SK-MEL-5 (cell line): ENCODE results near the gene ABLIM3. TPM values are rescaled to one million over a fixed set of nuclear protein-coding genes. Genes with fewer than 3 reads are reported as not detected.
A peak's percentile ranks its signal among the peaks of the same experiment; 100 is the strongest.

Experiments used
- DNase-seq: peaks from one replicate; pipeline ENCODE4 v3.0.0-alpha.2; 2016; ENCODE audit warnings: low read depth, low spot score
- in situ Hi-C: cut with HindIII; loops from 2 replicates; pipeline ENCODE4 v1.10.0; 2016; ENCODE audit warnings: low sequenced_read_pairs, high pct_unique_total_duplicates, low pct_unique_long_range_greater_than_20kb
- total RNA-seq: library from RNA; depleted of rRNA; stranded (reverse); fragments of >200 nt; shearing (Covaris generic); gene quantifications from 2 replicates; pipeline ENCODE4 v1.2.3, GENCODE V29; 2014

The ABLIM3 gene
- total RNA-seq, 1 experiment from 2014 or later: 0.58 TPM

- in situ Hi-C loops: no loop called here
- DNase-seq: peak; percentile 31
Observed at GRCh38 chr5:149151717-149152116, 10.4 kb downstream of the ABLIM3 start.

GRCh38 chr5:149152317-149152746 is 11.0 kb downstream of the ABLIM3 start:
- no peak for DNase-seq
- in situ Hi-C loops: no loop called here

GRCh38 chr5:149153193-149153750 is 12.0 kb downstream of the ABLIM3 start:
- in situ Hi-C loops: no loop called here
- no peak for DNase-seq

GRCh38 chr5:149153751-149154610 is 12.7 kb downstream of the ABLIM3 start:
- in situ Hi-C loops: no loop called here
- no peak for DNase-seq

- in situ Hi-C loops: no loop called here
- DNase-seq: no peak
Observed at GRCh38 chr5:149154650-149155049, 13.4 kb downstream of the ABLIM3 start.

- in situ Hi-C loops: no loop called here
Observed at GRCh38 chr5:149156435-149157083, 15.3 kb downstream of the ABLIM3 start.

GRCh38 chr5:149157330-149157729 is 16.0 kb downstream of the ABLIM3 start:
- no peak for DNase-seq
- in situ Hi-C loops: no loop called here

More at GRCh38 chr5:149156435-149157083, 15.3 kb downstream of the ABLIM3 start:
- no peak for DNase-seq

- in situ Hi-C loops: no loop called here
- DNase-seq: no peak
Observed at GRCh38 chr5:149160291-149160787, 19.0 kb downstream of the ABLIM3 start.

- in situ Hi-C loops: no loop called here
Observed at GRCh38 chr5:149161026-149161687, 19.9 kb downstream of the ABLIM3 start.

GRCh38 chr5:149161850-149162249 is 20.6 kb downstream of the ABLIM3 start:
- no peak for DNase-seq
- in situ Hi-C loops: no loop called here

More at GRCh38 chr5:149161026-149161687, 19.9 kb downstream of the ABLIM3 start:
- no peak for DNase-seq

- DNase-seq: peak; percentile 10
- in situ Hi-C loops: no loop called here
Observed at GRCh38 chr5:149162401-149163084, 21.2 kb downstream of the ABLIM3 start.

- no peak for DNase-seq
- in situ Hi-C loops: no loop called here
Observed at GRCh38 chr5:149164731-149165130, 23.4 kb downstream of the ABLIM3 start.

GRCh38 chr5:149166128-149166527 is 24.8 kb downstream of the ABLIM3 start:
- in situ Hi-C loops: no loop called here
- DNase-seq: no peak

GRCh38 chr5:149166591-149167100 is 25.4 kb downstream of the ABLIM3 start:
- in situ Hi-C loops: no loop called here
- no peak for DNase-seq

- in situ Hi-C loops: no loop called here
- DNase-seq: no peak
Observed at GRCh38 chr5:149168276-149168906, 27.1 kb downstream of the ABLIM3 start.

- in situ Hi-C loops: no loop called here
- no peak for DNase-seq
Observed at GRCh38 chr5:149170299-149170698, 29.0 kb downstream of the ABLIM3 start.

- no peak for DNase-seq
- in situ Hi-C loops: no loop called here
Observed at GRCh38 chr5:149172261-149172660, 31.0 kb downstream of the ABLIM3 start.
